Stomach (tissue), 4 donors: ENCODE results near the gene C1orf87.

Experiments
- CTCF ChIP-seq, 7 experiments: fragments of 450-650 bp in 4 of 7; fragments of 200-600 bp in 3 of 7; sonication (generic) in 3 of 7; IDR thresholded peaks; one replicate each; pipeline ENCODE4 v1.5.1; 2016 to 2019; ENCODE audit warnings: antibody characterized with exemption in 7 of 7, control low read depth in 2 of 7, mild to moderate bottlenecking in 1 of 7
- EP300 ChIP-seq: sonication (generic); formaldehyde crosslinking; IDR thresholded peaks from one replicate; pipeline ENCODE4 v1.6.1; 2017; ENCODE audit warnings: antibody characterized with exemption
- POLR2A ChIP-seq, 4 donors: fragments of 450-650 bp; IDR thresholded peaks; one replicate each; pipeline ENCODE4 v1.6.1; 2016; ENCODE audit warnings: antibody characterized with exemption in 4 of 4, control low read depth in 2 of 4, mild to moderate bottlenecking in 1 of 4, moderate library complexity in 1 of 4
- POLR2AphosphoS5 ChIP-seq, 3 donors: sonication (generic); formaldehyde crosslinking; IDR thresholded peaks; one replicate each; pipeline ENCODE4 v1.6.1; 2016; ENCODE audit warnings: antibody characterized with exemption in 3 of 3

GRCh38 chr1:60091195-60091715, 17.7 kb upstream of the C1orf87 start:
- TF ChIP-seq CTCF (IDR thresholded peaks at IDR 0.05), result no peak
- TF ChIP-seq POLR2A (IDR thresholded peaks at IDR 0.05), result no peak
- no peak for TF ChIP-seq POLR2AphosphoS5 (IDR thresholded peaks at IDR 0.05)
- no peak for TF ChIP-seq EP300
